Hippocampal formation (tissue), 2 donors: ENCODE data around the gene PEPD.
"Not testable (repeated sequence)": the region's sequence is repeated elsewhere in the genome, so short reads cannot be mapped to it uniquely, and the experiment has no call there.

Experiments used
- DNase-seq, 2 donors: peaks; one replicate each; lab custom pipeline; 2025; lab: John Stamatoyannopoulos, UW

The PEPD gene

DNA sequence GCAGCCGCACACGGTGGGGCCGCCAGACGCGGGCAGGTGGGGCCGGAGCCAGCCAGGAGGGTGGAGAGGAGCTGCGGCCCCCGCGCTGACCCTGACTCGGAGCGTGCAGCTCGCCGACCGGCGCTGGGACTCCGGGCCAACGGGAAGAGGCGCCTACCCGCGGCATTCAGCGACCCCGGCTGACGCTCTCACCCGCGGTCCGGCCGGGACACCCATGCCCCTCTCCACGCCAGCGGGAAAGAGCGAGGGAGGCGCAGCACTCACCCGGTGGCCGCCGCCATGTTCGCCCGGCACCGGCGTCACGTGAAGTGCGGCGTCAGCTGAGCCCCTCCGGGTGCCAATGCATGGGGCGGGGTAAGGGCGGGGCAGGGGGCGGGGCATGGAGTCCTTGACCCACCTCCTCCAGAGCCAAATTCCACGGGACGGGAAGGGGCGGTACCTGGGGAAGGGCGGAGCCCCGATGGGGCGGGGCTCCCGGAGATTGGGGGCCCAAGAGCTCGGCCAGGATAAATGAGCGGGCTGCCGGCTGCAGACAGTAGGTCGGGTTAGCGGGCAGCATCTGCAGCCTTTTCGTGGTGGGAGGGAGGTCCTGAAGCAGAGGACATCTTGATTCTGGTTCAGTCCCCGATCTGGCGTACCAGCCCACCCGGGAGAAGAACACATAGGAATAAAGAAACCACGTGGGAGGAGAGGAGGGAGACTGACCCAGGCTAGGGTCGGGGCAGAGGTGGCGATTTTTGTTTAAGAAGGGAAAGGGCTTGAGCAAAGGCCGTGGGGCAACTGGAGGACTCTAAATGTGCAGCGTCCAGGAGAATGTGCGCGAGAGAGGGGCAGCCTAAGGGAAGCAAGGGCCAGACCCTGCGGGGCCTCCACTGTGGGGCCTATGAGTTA is at the start of gene PEPD:
TSS of gene PEPD (minus strand) at position 312 of the 891 bp plus-strand sequence. CDS start at position 281, 31 bp downstream.
- DNase-seq, result peak; percentile 87 to 92

DNA sequence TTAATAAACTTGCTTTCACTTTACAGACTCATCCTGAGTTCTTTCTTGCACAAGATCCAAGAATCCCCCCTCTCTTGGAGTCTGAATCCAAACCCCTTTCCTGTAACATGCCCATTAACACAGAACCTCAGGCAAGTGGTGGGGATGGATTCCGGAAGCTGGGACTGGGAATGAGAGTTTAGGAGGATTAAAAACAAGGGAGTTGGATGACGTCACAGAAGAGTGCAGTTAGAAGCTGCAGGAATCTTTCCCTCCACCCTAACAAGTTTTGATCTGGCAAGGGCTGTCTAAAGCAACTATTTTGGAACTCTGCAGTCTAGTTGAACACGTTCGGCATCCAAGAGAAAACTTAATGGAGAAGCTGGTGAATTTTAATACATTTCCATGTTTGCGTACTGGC is 48.2 kb upstream of the PEPD start:
- no peak for DNase-seq

- DNase-seq, result no peak
Observed at GRCh38 chr19:33568706-33569105, 47.1 kb upstream of the PEPD start.

- no peak for DNase-seq
Observed at GRCh38 chr19:33564836-33565338, 43.3 kb upstream of the PEPD start.

DNA sequence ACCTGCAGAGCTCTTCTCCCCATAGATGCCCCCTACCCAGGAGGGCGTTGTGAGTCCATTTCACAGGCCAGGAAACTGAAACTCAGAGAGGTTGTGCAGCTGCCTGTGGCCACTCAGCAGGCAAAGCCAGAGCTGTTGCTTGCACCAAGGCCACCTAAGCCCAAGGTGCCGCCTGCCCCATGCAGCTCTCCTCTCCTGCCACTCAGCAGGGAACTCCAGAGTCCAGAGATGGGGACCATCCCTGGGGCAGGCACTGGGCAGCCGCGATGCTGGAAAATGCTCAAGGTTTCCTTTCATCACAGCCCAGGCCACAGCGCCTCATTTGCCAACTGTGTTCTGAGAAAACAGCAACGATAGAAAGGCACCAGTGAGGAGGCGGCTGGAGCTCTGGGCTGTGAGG is 41.0 kb upstream of the PEPD start:
- no peak for DNase-seq

DNA sequence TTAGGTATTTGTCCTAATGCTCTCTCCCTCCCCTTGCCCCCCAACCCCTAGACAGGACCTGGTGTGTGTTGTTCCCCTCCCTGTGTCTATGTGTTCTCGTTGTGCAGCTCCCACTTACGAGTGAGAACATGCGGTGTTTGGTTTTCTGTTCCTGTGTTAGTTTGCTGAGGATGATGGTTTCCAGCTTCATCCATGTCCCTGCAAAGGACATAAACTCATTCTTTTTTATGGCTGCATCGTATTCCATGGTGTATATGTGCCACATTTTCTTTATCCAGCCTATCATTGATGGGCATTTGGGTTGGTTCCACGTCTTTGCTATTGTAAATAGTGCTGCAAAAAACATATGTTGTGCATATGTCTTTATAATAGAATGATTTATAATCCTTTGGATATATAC is 40.1 kb upstream of the PEPD start:
- DNase-seq, result not testable (repeated sequence)

DNA sequence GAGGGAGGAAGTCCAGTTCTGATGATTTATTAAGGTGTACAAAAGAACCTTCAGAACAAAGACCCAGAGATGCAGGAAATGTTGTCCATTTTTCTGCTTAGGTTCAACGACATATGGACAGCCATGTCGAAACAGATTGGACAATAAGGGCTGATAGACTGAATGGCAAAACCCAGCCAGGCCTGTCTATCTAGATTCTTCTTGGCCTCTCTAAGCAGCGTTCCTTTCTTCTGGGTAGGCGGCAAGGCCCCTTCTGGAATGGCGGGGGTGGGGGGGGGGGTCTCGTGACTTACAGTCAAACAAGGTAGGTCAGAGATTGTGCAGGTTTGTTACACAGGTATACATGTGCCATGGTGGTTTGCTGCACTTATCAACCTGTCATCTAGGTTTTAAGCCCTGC is 39.7 kb upstream of the PEPD start:
- DNase-seq, result no peak

- no peak for DNase-seq
Observed at GRCh38 chr19:33559996-33560395, 38.4 kb upstream of the PEPD start.

DNA sequence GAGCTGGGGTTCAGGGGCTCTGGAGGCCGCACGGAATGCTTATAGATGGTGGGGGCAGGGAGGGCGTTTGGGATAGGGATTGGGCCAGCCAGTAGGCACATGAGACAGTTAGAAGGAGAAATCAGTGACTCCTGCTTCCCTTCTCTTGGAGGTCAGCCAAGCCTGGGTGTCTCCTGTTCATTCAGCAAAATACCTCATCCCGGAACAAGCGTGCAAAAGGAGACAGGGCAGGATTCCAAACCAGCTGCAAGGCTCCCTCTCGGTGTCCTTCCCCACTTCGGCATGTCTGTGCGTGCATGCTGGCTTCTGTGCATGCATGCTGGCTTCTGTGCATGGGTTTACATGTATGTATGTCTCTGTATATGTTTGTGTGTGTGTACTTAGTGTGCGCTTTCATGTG is 37.3 kb upstream of the PEPD start:
- DNase-seq, result no peak

- no peak for DNase-seq
Observed at GRCh38 chr19:33558151-33558550, 36.6 kb upstream of the PEPD start.

DNA sequence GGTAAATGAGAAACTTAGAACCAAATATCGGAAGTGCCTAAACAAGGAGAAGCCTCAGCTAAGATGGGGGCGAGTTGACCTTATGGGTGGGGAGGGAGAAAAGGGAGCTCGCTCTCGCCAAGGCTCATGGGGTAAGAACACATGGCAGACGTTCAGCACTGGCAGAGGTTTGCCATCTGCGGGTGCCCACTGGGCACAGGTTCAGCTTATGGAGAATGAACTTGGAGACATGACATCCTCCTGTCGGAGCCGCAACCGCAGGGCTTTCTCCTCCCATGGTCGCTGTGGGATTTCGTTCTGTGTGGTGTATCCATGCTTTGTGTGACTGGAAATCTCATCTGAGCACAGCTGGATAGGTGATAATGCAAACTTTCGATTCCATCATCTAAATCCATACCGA is 36.1 kb upstream of the PEPD start:
- no peak for DNase-seq

GRCh38 chr19:33557196-33557595 is 35.6 kb upstream of the PEPD start:
- no peak for DNase-seq

DNA sequence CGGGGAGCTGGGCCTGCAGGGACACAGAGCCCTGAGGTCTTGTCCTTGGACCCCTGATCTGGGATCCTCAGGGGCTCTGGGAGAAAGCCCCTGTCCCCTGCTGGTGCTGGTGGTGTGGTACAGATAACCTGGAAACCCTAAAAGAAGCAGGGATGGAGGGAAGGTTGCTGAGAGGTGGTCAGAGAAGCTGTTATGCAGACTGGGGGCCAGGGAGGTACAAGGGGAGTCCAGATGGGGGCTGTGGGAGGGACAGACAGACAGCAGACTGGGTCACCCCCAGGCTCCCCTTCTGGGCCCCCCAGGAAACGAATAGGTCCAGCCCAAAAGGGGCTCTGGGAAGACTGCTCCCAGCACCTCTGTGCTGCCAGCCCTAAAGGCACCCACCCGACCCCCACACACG is 34.7 kb upstream of the PEPD start:
- no peak for DNase-seq

DNA sequence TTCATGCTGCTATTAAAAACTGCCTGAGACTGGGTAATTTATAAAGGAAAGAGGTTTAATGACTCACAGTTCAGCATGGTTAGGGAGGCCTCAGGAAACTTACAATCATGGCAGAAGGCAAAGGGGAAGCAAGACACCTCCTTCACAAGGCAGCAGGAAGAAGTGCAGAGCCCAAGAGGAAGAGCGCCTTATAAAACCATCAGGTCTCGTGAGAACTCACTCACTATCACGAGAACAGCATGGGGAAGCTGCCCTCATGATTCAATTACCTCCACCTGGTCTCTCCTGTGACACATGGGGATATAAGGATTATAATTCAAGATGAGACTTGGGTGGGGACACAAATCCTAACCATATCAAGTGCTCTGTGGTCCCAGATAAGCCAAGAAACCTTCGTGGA is 34.1 kb upstream of the PEPD start:
- DNase-seq, result not testable (repeated sequence)

DNA sequence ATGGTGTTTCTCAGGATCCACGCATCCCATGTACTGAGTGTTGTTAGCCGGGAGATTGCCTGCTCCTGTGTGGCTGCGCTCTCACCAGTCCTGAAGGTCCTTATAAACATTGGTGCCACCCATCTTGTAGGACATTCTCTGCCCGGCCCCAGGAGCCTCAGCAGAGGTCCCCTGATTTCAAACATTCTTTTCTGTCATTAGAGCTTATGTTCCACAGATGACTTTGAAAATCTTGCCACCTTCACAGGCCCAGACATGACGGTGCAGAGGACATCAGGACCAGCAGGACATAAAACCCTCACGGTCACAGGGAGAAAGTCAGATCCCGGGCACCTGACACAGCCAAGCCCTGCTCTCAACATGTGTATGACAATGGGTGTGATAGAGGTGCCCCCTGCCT is 33.2 kb upstream of the PEPD start:
- no peak for DNase-seq

- no peak for DNase-seq
Observed at GRCh38 chr19:33554391-33554790, 32.8 kb upstream of the PEPD start.

DNA sequence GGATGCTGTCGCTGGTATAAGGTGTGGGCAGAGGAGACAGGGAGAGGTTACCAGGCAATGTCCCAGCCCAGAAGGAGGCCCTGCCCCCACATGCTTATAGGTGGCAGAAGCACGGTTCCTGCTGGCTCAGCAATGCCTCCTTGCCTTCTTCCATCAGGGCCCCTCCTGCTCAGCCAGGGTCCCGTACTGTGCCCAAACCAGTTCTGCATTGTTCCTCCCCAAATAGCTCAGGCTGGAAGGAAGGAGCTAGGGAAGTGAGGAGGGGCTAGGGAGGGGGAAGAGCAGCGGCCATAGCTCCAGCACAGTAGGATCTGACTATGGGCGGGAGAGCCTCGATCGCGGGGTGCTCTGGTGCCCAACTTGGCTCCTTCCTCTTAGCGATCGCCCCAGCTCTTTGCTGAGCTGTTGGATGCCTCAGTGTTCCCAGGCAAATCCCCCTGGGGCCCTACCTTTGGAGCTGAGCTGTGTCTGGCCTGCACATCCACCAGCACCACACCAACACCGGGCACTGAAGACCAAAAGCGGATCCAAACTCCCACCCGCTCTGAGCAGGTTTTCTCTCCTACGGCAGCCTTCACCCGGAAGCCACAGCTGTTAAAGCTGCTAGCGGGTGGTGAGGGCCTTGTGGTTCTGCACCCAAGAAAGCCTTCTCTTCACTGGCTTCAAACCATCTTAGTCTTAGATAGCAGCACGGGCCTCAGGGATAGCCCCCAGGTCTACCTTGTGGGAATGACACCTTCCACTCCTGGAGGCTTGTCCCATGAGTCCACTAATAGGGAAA is 32.1 kb upstream of the PEPD start:
- DNase-seq, result no peak

GRCh38 chr19:33552928-33553279 is 31.3 kb upstream of the PEPD start:
- no peak for DNase-seq

GRCh38 chr19:33552191-33552927 is 30.8 kb upstream of the PEPD start:
- DNase-seq, result no peak

- no peak for DNase-seq
Observed at GRCh38 chr19:33551676-33552075, 30.1 kb upstream of the PEPD start.

GRCh38 chr19:33550768-33551167 is 29.2 kb upstream of the PEPD start:
- DNase-seq, result no peak

- DNase-seq, result no peak
Observed at GRCh38 chr19:33547676-33548075, 26.1 kb upstream of the PEPD start.
